GM21390 (cell line): ENCODE measurements around the gene TNKS2.
A peak's percentile ranks its signal among the peaks of the same experiment; 100 is the strongest.

Experiments
- ATAC-seq: cut with Tn5 transposase; IDR thresholded peaks from one replicate; pipeline ENCODE4 v1.9.1; 2021; ENCODE audit not compliant: unreplicated experiment

The TNKS2 gene

GRCh38 chr10:91907914-91908336 lies 109.7 kb downstream of the TNKS2 start:
- no peak for ATAC-seq

DNA sequence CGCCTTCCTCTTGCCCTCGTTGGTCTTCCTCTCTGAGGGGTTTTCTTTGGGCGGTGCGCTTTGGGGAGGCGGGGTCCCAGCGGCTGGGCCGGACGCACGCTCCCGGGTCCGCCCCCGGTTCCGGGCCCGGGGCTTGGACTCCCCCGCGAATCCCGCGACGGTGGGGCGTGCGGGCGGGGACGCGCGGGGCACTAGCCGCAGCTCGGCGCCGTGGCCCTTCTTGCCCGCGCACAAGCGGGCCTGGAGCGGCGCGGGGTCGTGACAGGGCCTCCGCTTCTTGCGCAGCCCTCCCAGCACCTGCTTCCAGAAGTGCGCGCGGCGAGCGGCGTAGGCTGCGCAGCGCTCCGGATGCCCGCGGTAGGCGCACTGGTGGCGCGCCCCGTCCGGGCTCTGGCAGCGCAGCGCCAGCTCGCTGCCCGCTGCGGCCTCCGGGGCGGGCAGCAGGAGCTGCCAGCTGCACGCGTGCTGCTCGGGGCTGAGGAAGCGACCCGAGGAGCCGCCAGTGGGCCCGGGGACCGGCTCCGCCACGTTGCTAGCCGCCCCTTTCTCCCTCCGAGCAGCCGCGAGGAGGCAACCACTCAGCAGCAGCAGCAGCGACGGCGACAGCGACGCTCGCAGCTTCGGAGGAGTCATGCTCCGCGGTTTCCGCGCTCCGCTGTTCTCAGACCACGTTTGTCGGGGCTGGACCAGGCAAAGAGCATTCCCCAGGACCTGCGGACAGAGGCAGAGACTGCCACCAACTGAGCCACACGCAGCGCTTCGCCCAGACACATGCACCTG lies 110.3 kb downstream of the TNKS2 start:
- ATAC-seq = peak; percentile 90

GRCh38 chr10:91909117-91909677 lies 111.0 kb downstream of the TNKS2 start, which contains the start of gene FGFBP3:
FGFBP3 (minus strand) TSS chr10:91909486; CDS start chr10:91908969, 517 bp downstream.
- ATAC-seq = no peak

DNA sequence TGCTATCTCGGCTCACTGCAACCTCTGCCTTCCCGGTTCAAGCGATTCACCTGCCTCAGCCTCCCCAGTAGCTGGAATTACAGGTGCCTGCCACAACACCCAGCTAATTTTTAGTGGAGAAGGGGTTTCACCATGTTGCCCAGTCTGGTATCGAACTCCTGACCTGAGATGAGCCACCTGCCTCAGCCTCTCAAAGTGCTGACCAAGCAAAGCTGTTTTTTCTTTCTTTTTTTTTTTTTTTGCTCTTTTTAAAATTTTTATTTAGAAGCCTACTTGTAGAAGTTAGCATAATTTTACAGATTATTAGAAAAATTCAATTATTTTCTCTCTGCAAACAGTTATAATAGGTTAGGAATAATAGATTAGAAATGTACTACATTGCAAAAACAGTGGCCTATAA lies 112.2 kb downstream of the TNKS2 start:
- no peak for ATAC-seq
